GM12891 (cell line): ENCODE results near the gene HDDC2.

Source experiments
- DNase-seq: peaks from one replicate; pipeline ENCODE4 v3.0.0; 2011; ENCODE audit warnings: low spot score; ENCODE audit not compliant: insufficient read length
- FAIRE-seq: peaks from 2 replicates; lab custom pipeline; 2011; peaks lifted over from hg19 to GRCh38; lab: Jason Lieb, UNC
- PAX5 ChIP-seq: IDR thresholded peaks from 2 replicates; pipeline ENCODE4 v1.6.1; 2011; ENCODE audit warnings: low read length, moderate library complexity, mild to moderate bottlenecking; ENCODE audit not compliant: insufficient read depth, severe bottlenecking
- POLR2A ChIP-seq: IDR thresholded peaks from 2 replicates; pipeline ENCODE4 v1.6.1; 2011; ENCODE audit warnings: low read depth, low read length, control low read depth
- POLR2AphosphoS5 ChIP-seq: IDR thresholded peaks from 2 replicates; pipeline ENCODE4 v1.6.1; 2011; ENCODE audit warnings: low read depth, low read length, control low read depth
- POU2F2 ChIP-seq: IDR thresholded peaks from 2 replicates; pipeline ENCODE4 v1.6.1; 2011; ENCODE audit warnings: low read depth, mild to moderate bottlenecking, control low read depth, low read length, moderate library complexity
- SPI1 ChIP-seq: IDR thresholded peaks from 2 replicates; pipeline ENCODE4 v1.6.1; 2011; ENCODE audit warnings: low read depth, low read length, control low read depth
- TAF1 ChIP-seq: IDR thresholded peaks from 2 replicates; pipeline ENCODE4 v1.6.1; 2011; ENCODE audit warnings: low read depth, low read length, control low read depth

Gene HDDC2

GRCh38 chr6:125230674-125231073 lies 71.1 kb downstream of the HDDC2 start:
- no peak for FAIRE-seq
- no peak for DNase-seq
- TF ChIP-seq PAX5 (no peak), POLR2A (no peak), POLR2AphosphoS5 (no peak), SPI1 (no peak), POU2F2 (no peak), TAF1 (no peak)

GRCh38 chr6:125228981-125229479 lies 72.7 kb downstream of the HDDC2 start:
- FAIRE-seq (no peak), DNase-seq (no peak)
- TF ChIP-seq POLR2AphosphoS5 (no peak), PAX5 (no peak), POU2F2 (no peak), POLR2A (no peak), TAF1 (no peak), SPI1 (no peak)

GRCh38 chr6:125227244-125227643 lies 74.5 kb downstream of the HDDC2 start:
- DNase-seq (no peak), FAIRE-seq (no peak)
- TF ChIP-seq PAX5 (no peak), POU2F2 (no peak), SPI1 (no peak), POLR2AphosphoS5 (no peak), POLR2A (no peak), TAF1 (no peak)
